ENCODE measurements around the gene MBD3L4.

GRCh38 chr19:7074705-7075282 lies 34.8 kb upstream of the MBD3L4 start:
- TF ChIP-seq CTCF (IDR thresholded peaks at IDR 0.05; ENCODE audit: borderline replicate concordance, extremely low read depth, low read length, poor library complexity, severe bottlenecking) = no peak
- no peak for TF ChIP-seq EZH2 (IDR thresholded peaks at IDR 0.05; ENCODE audit: borderline replicate concordance, low read depth, low read length, severe bottlenecking)

Measured in DND-41 (cell line).